GM23338 (cell line): ENCODE data around the gene KLHL26. TPM values are rescaled to one million over a fixed set of nuclear protein-coding genes. Genes with fewer than 3 reads are reported as not detected.

Experiments
- ATAC-seq: fragments of 200-7000 bp; cut with Tn5 transposase; 3 replicates; pipeline ENCODE4 v1.9.1; 2020
- DNase-seq: peaks from one replicate; pipeline ENCODE4 v3.0.0-alpha.2; 2015; ENCODE audit warnings: low spot score
- H2AFZ ChIP-seq: fragments of 200-600 bp; sonication (generic); 2 replicates; pipeline ENCODE4 v1.8.0; 2016; ENCODE audit warnings: antibody characterized with exemption, mild to moderate bottlenecking, moderate library complexity
- H3F3A ChIP-seq: fragments of 200-600 bp; sonication (generic); replicated peaks from 2 replicates; pipeline ENCODE4 v1.8.0; 2017; ENCODE audit warnings: antibody characterized with exemption, mixed run types, low read depth
- H3K27ac ChIP-seq: fragments of 200-600 bp; sonication (generic); 2 replicates; pipeline ENCODE4 v1.6.1; 2016; ENCODE audit warnings: low read depth
- H3K27me3 ChIP-seq: fragments of 200-600 bp; sonication (generic); 2 replicates; pipeline ENCODE4 v1.8.0; 2016; ENCODE audit warnings: mild to moderate bottlenecking, mixed run types, moderate library complexity; ENCODE audit not compliant: insufficient read depth
- H3K36me3 ChIP-seq: fragments of 200-600 bp; sonication (generic); 2 replicates; pipeline ENCODE4 v1.8.0; 2016; ENCODE audit warnings: mild to moderate bottlenecking; ENCODE audit not compliant: insufficient read depth
- H3K4me1 ChIP-seq: fragments of 200-600 bp; sonication (generic); 2 replicates; pipeline ENCODE4 v1.8.0; 2016; ENCODE audit warnings: mild to moderate bottlenecking, moderate library complexity; ENCODE audit not compliant: insufficient read depth
- H3K4me2 ChIP-seq: fragments of 200-600 bp; sonication (generic); 2 replicates; pipeline ENCODE4 v1.7.1; 2017; ENCODE audit warnings: mixed run types
- H3K4me3 ChIP-seq: fragments of 200-600 bp; sonication (generic); 2 replicates; pipeline ENCODE4 v1.6.1; 2016; ENCODE audit warnings: mixed run types
- H3K79me2 ChIP-seq: fragments of 200-600 bp; sonication (generic); replicated peaks from 2 replicates; pipeline ENCODE4 v1.8.0; 2017; ENCODE audit warnings: mild to moderate bottlenecking; ENCODE audit not compliant: insufficient read depth
- H3K9me2 ChIP-seq: fragments of 200-600 bp; sonication (generic); 2 replicates; pipeline ENCODE4 v1.8.0; 2017; ENCODE audit not compliant: insufficient read depth
- H4K20me1 ChIP-seq: fragments of 200-600 bp; sonication (generic); replicated peaks from 2 replicates; pipeline ENCODE4 v1.8.0; 2017; ENCODE audit warnings: mild to moderate bottlenecking; ENCODE audit not compliant: insufficient read depth
- H3K27ac Mint-ChIP-seq: 2 replicates; pipeline ENCODE4 v1.8.0; 2020; ENCODE audit warnings: inconsistent platforms, mild to moderate bottlenecking, moderate library complexity, mixed read lengths
- H3K27me3 Mint-ChIP-seq: 3 replicates; pipeline ENCODE4 v1.8.0; 2022; ENCODE audit warnings: low read depth, mild to moderate bottlenecking, moderate library complexity, mixed read lengths, inconsistent platforms; ENCODE audit not compliant: insufficient read depth, poor library complexity
- H3K36me3 Mint-ChIP-seq: 3 replicates; pipeline ENCODE4 v1.8.0; 2021; ENCODE audit warnings: low read depth, mild to moderate bottlenecking, inconsistent platforms, moderate library complexity, mixed read lengths
- H3K4me1 Mint-ChIP-seq: 3 replicates; pipeline ENCODE4 v1.8.0; 2020; ENCODE audit warnings: mild to moderate bottlenecking, inconsistent platforms, mixed read lengths
- H3K4me3 Mint-ChIP-seq: 3 replicates; pipeline ENCODE4 v1.8.0; 2021; ENCODE audit warnings: moderate library complexity, mild to moderate bottlenecking, inconsistent platforms, mixed read lengths
- H3K9me3 Mint-ChIP-seq: 3 replicates; pipeline ENCODE4 v1.8.0; 2020; ENCODE audit warnings: moderate library complexity, mild to moderate bottlenecking, inconsistent platforms, mixed read lengths
- CREB1 ChIP-seq: fragments of 250-450 bp; sonication (Bioruptor Pico); IDR thresholded peaks from 2 replicates; pipeline ENCODE4 v1.5.0; 2020; ENCODE audit warnings: low read depth, mild to moderate bottlenecking, moderate library complexity
- ETS1 ChIP-seq: IDR thresholded peaks from 2 replicates; pipeline ENCODE4 v1.6.1; 2016; ENCODE audit warnings: antibody characterized with exemption
- EZH2phosphoT487 ChIP-seq: fragments of 200-600 bp; sonication (generic); IDR thresholded peaks from one replicate; pipeline ENCODE4 v1.8.1; 2018; ENCODE audit warnings: antibody characterized with exemption; ENCODE audit not compliant: unreplicated experiment
- JUNB ChIP-seq: IDR thresholded peaks from one replicate; pipeline ENCODE4 v1.6.1; 2016; ENCODE audit warnings: antibody characterized with exemption; ENCODE audit not compliant: unreplicated experiment
- POLR2AphosphoS5 ChIP-seq: IDR thresholded peaks from 2 replicates; pipeline ENCODE4 v1.6.1; 2016; ENCODE audit warnings: antibody characterized with exemption, low read depth
- polyA plus RNA-seq: library from polyadenylated mRNA; unstranded; fragments of >200 nt; fragmentation: Nextera tagmentation; extraction: Ambion mirVana; gene quantifications from 2 replicates; pipeline ENCODE4 v1.2.1, GENCODE V29; 2016
- total RNA-seq: library from RNA; depleted of rRNA; stranded (reverse); fragments of >200 nt; shearing (Covaris generic); gene quantifications from 2 replicates; pipeline ENCODE4 v1.2.3, GENCODE V29; 2014
- TF ChIP-seq, protein P1 (sequence below): fragments of 250-450 bp; sonication (Bioruptor Pico); IDR thresholded peaks from 2 replicates; pipeline ENCODE4 v1.5.0; 2020; ENCODE audit warnings: mild to moderate bottlenecking, moderate library complexity

The KLHL26 gene
- total and polyA plus RNA-seq, 2 experiments from 2014 or later: 3.6 to 11.2 TPM

DNA sequence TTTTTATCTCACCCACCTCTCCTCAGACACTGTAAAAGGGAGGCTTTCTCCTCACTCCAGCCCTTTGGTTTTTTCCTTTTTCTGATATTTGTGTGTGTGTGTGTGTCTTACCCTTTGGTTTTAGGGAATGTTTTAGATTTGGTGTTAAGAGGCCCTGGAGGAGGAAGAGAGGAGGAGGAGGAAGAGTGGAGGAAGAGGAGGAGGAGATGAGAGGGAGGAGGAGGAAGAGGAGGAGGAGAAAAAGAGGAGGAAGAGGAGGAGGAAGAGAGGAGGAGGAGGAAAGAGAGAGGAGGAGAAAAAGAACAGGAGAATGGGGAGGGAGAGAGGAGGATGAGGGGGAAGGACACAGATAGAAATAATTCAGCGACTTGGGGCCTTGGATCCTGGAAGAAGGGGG lies 10.5 kb downstream of the KLHL26 start:
- Histone ChIP-seq H3K4me3 (no peak overlapping the region), H3F3A (peaks cover 3% of the 10 kb centered on the region; the same call in 1 of the 2 replicates), H3K9me2 (no peaks in the 10 kb centered on the region; the same call in 1 of the 2 replicates), H3K4me2 (no peak overlapping the region), H2AFZ (no peak overlapping the region), H3K27ac (no peak overlapping the region), H3K79me2 (peaks cover 8% of the 10 kb centered on the region; the same call in 1 of the 2 replicates), H3K4me1 (peaks cover 20% of the 10 kb centered on the region; the same call in 1 of the 2 replicates), H4K20me1 (peaks cover 10% of the 10 kb centered on the region), H3K27me3 (no peaks in the 10 kb centered on the region), H3K36me3 (no peaks in the 10 kb centered on the region)
- peaks cover 4% of the 10 kb centered on the region; the same call in 2 of the 3 replicates for H3K36me3 Mint-ChIP-seq
- H3K27ac Mint-ChIP-seq: no peak overlapping the region
- no peak for TF ChIP-seq ETS1
- no peak for TF ChIP-seq JUNB
- no peak for TF ChIP-seq POLR2AphosphoS5
- TF ChIP-seq, protein P1, sequence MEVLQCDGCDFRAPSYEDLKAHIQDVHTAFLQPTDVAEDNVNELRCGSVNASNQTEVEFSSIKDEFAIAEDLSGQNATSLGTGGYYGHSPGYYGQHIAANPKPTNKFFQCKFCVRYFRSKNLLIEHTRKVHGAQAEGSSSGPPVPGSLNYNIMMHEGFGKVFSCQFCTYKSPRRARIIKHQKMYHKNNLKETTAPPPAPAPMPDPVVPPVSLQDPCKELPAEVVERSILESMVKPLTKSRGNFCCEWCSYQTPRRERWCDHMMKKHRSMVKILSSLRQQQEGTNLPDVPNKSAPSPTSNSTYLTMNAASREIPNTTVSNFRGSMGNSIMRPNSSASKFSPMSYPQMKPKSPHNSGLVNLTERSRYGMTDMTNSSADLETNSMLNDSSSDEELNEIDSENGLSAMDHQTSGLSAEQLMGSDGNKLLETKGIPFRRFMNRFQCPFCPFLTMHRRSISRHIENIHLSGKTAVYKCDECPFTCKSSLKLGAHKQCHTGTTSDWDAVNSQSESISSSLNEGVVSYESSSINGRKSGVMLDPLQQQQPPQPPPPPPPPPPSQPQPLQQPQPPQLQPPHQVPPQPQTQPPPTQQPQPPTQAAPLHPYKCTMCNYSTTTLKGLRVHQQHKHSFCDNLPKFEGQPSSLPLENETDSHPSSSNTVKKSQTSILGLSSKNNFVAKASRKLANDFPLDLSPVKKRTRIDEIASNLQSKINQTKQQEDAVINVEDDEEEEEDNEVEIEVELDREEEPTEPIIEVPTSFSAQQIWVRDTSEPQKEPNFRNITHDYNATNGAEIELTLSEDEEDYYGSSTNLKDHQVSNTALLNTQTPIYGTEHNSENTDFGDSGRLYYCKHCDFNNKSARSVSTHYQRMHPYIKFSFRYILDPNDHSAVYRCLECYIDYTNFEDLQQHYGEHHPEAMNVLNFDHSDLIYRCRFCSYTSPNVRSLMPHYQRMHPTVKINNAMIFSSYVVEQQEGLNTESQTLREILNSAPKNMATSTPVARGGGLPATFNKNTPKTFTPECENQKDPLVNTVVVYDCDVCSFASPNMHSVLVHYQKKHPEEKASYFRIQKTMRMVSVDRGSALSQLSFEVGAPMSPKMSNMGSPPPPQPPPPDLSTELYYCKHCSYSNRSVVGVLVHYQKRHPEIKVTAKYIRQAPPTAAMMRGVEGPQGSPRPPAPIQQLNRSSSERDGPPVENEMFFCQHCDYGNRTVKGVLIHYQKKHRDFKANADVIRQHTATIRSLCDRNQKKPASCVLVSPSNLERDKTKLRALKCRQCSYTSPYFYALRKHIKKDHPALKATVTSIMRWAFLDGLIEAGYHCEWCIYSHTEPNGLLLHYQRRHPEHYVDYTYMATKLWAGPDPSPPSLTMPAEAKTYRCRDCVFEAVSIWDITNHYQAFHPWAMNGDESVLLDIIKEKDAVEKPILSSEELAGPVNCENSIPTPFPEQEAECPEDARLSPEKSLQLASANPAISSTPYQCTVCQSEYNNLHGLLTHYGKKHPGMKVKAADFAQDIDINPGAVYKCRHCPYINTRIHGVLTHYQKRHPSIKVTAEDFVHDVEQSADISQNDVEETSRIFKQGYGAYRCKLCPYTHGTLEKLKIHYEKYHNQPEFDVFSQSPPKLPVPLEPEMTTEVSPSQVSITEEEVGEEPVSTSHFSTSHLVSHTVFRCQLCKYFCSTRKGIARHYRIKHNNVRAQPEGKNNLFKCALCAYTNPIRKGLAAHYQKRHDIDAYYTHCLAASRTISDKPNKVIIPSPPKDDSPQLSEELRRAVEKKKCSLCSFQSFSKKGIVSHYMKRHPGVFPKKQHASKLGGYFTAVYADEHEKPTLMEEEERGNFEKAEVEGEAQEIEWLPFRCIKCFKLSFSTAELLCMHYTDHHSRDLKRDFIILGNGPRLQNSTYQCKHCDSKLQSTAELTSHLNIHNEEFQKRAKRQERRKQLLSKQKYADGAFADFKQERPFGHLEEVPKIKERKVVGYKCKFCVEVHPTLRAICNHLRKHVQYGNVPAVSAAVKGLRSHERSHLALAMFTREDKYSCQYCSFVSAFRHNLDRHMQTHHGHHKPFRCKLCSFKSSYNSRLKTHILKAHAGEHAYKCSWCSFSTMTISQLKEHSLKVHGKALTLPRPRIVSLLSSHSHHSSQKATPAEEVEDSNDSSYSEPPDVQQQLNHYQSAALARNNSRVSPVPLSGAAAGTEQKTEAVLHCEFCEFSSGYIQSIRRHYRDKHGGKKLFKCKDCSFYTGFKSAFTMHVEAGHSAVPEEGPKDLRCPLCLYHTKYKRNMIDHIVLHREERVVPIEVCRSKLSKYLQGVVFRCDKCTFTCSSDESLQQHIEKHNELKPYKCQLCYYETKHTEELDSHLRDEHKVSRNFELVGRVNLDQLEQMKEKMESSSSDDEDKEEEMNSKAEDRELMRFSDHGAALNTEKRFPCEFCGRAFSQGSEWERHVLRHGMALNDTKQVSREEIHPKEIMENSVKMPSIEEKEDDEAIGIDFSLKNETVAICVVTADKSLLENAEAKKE (CRISPR knock-in tag): no peak
- TF ChIP-seq EZH2phosphoT487: no peak
- no peak for TF ChIP-seq CREB1 (CRISPR knock-in tag)
- H3K4me3 Mint-ChIP-seq: no peak overlapping the region
- DNase-seq: no peak
- peaks cover 21% of the 10 kb centered on the region for H3K27me3 Mint-ChIP-seq
- no peaks in the 10 kb centered on the region; the same call in 1 of the 3 replicates for H3K9me3 Mint-ChIP-seq
- H3K4me1 Mint-ChIP-seq: peaks cover 48% of the 10 kb centered on the region
- ATAC-seq: no peak
